Amygdala (tissue), 56 donors: ENCODE measurements around the gene LARP4B.
A peak's percentile ranks its signal among the peaks of the same experiment; 100 is the strongest.

Experiments used
- DNase-seq, 56 donors: peaks; one replicate each; lab custom pipeline; 2025; lab: John Stamatoyannopoulos, UW

LARP4B gene

GRCh38 chr10:929960-930624 lies 1.4 kb downstream of the LARP4B start:
- DNase-seq: peak in 1 of 56 donors; percentile 10

- no peak for DNase-seq
These were observed 4.4 kb downstream of the LARP4B start for GRCh38 chr10:927131-927530.

- DNase-seq: no peak
These were observed 5.3 kb downstream of the LARP4B start for GRCh38 chr10:926075-926698.

GRCh38 chr10:924524-924859 lies 7.0 kb downstream of the LARP4B start:
- DNase-seq: no peak

- no peak for DNase-seq
These were observed 7.5 kb downstream of the LARP4B start for GRCh38 chr10:923844-924523.

- DNase-seq: no peak
These were observed 9.8 kb downstream of the LARP4B start for GRCh38 chr10:921471-922414.

- DNase-seq: no peak
These were observed 11.1 kb downstream of the LARP4B start for GRCh38 chr10:920450-920849.

- no peak for DNase-seq
These were observed 12.0 kb downstream of the LARP4B start for GRCh38 chr10:919481-919880.

GRCh38 chr10:917999-918398 lies 13.5 kb downstream of the LARP4B start:
- DNase-seq: no peak

- no peak for DNase-seq
These were observed 14.1 kb downstream of the LARP4B start for GRCh38 chr10:917416-917720.

- DNase-seq: no peak
These were observed 14.6 kb downstream of the LARP4B start for GRCh38 chr10:916716-917415.

GRCh38 chr10:909831-910230 lies 21.7 kb downstream of the LARP4B start:
- no peak for DNase-seq

GRCh38 chr10:905972-906371 lies 25.5 kb downstream of the LARP4B start:
- no peak for DNase-seq

GRCh38 chr10:905503-905902 lies 26.0 kb downstream of the LARP4B start:
- no peak for DNase-seq

GRCh38 chr10:904403-904802 lies 27.1 kb downstream of the LARP4B start:
- DNase-seq: no peak

GRCh38 chr10:898141-898540 lies 33.4 kb downstream of the LARP4B start:
- DNase-seq: no peak

GRCh38 chr10:896982-897381 lies 34.5 kb downstream of the LARP4B start:
- no peak for DNase-seq

- DNase-seq: no peak
These were observed 36.2 kb downstream of the LARP4B start for GRCh38 chr10:895324-895723.

GRCh38 chr10:878895-879294 lies 52.6 kb downstream of the LARP4B start:
- DNase-seq: no peak

GRCh38 chr10:878333-878759 lies 53.2 kb downstream of the LARP4B start:
- DNase-seq: no peak

GRCh38 chr10:876438-876837 lies 55.1 kb downstream of the LARP4B start:
- DNase-seq: no peak
